ENCODE results near the gene CTNNA2.

The CTNNA2 gene

GRCh38 chr2:80242355-80242910 lies 729.6 kb downstream of the CTNNA2 start:
- DNase-seq, result no peak

DNA sequence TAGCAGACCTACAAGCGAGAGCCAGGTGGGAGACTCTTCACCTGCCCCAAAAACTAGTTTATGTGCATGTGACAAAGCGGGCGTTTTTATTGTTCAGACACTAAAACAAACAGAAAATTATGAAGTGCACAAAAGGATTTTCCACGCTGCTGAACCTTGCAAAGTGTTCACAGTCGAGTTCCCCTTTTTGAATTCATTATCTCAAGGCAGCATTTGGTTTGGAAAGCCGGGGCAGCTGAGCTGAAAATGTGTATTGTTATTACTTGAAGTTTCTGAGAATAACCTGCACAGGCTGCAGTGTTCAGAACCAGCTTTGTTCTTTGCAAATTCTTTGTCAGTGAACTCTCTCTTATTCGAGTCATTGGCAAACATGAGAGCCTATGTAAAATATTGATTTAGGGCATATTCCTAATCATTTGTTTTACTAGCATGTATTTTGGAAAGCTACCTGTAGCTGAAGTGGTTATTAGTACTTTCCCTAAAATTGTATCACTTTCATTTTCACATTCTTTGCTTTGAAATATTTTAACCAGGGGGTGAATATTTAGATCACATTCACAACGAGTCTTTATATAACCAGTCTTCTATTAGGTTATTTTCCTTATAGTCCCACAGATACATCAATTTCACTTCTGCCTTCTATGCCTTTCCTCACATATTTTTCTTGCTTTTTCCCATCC lies 732.2 kb downstream of the CTNNA2 start:
- no peak for DNase-seq

GRCh38 chr2:80246534-80246933 lies 733.7 kb downstream of the CTNNA2 start:
- no peak for DNase-seq

GRCh38 chr2:80247339-80247738 lies 734.5 kb downstream of the CTNNA2 start:
- no peak for DNase-seq

- DNase-seq, result no peak
These were observed 735.3 kb downstream of the CTNNA2 start for GRCh38 chr2:80248146-80248545.

DNA sequence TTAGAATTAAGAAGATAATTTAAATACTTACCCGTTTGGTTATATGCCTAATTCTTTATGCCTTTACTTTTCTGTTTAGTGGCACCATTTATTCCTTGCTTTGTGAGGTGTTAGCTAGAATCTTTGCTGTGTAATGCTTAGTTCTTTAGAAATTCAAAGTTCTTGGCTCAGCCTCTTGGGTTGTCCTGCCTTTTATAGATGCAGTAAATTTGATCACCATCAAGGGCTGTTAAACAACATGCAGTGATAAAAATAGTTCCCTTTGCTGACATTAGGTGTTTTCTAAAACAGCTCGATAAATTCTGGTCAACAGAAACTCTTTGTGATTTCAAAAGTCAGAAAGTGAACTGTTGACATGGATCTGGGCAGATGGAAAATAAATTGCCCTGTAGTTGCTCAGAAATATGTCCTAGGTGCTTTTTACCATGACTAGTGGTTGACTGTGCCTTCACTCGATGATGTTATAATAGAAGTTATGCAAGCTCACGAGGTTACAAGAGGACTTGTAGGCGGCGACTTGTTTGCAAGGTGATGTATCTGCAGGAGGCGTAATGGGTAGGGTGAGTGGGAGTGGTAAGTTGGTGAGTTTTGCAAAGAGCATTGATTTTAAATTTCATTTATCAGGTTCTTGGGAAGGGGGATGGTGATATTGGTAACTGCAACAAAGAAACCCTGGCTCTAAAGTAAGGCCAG lies 739.6 kb downstream of the CTNNA2 start:
- no peak for DNase-seq

GRCh38 chr2:80255918-80256781 lies 743.3 kb downstream of the CTNNA2 start:
- no peak for DNase-seq

GRCh38 chr2:80256782-80257167 lies 743.9 kb downstream of the CTNNA2 start:
- no peak for DNase-seq

- no peak for DNase-seq
These were observed 744.6 kb downstream of the CTNNA2 start for GRCh38 chr2:80257450-80257849.

DNA sequence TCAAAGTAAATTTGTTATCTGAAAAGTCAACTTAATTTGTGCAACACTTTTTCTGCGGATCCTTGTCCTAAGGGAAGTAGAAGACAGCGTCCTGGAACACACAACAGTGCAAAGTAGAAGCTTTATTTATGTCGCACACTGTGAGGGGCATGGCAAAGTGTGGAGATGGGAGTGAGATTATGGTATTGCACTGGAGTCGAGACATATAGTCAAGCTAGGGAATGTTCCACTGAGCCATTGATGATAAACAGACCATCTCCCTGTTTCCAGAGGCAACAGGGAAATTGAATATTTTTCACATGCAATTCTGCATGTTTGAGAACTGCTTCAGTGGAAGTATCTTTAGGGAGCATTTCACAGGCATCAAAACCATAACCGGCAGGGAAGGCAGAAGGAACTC lies 745.5 kb downstream of the CTNNA2 start:
- DNase-seq, result no peak

- no peak for DNase-seq
These were observed 745.9 kb downstream of the CTNNA2 start for GRCh38 chr2:80258793-80259192.

DNA sequence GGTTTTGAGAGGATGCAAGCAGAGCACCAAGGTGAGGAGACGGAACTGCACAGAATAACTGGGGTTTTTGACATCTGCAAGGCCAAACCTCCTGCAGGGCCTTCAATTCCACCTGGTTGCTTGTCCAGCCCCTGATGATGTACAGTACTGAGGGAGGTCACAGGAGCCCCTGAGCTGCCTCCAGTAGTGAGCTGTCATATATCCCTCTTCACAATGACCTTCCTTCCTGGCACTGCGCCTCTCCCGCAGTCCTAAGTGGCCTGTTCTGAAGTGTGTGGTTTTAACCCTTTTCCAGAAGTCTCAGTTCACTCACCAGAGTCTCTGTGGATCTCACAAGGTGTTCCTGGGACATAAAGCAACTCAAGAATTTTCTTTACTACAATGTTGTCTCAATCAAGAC lies 746.4 kb downstream of the CTNNA2 start:
- no peak for DNase-seq

DNA sequence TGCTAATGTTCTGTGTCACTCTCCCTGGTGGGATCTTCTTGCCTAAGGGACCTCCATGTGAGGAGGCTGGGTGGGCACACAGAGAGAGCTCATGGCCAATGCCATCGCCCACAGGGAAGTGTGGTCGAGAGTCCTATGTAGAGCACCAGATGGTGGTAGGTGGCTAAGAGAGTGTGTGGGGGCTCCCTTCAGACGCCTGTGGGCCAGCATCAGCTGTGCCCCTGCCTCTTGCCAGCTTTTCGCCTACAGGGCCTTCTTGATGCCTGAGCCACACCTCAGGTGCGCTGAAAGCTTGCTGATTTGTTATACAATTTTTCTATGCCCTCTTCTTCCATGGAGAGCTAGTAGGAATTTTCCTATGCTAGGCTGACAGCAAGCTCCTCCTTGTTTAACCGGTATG lies 753.4 kb downstream of the CTNNA2 start:
- DNase-seq, result no peak

- DNase-seq, result no peak
These were observed 757.0 kb downstream of the CTNNA2 start for GRCh38 chr2:80269806-80270205.

- no peak for DNase-seq
These were observed 767.7 kb downstream of the CTNNA2 start for GRCh38 chr2:80280598-80280997.

GRCh38 chr2:80281049-80281448 lies 768.2 kb downstream of the CTNNA2 start:
- DNase-seq, result no peak

- no peak for DNase-seq
These were observed 775.7 kb downstream of the CTNNA2 start for GRCh38 chr2:80288576-80288975.

- DNase-seq, result no peak
These were observed 778.8 kb downstream of the CTNNA2 start for GRCh38 chr2:80291656-80292055.

DNA sequence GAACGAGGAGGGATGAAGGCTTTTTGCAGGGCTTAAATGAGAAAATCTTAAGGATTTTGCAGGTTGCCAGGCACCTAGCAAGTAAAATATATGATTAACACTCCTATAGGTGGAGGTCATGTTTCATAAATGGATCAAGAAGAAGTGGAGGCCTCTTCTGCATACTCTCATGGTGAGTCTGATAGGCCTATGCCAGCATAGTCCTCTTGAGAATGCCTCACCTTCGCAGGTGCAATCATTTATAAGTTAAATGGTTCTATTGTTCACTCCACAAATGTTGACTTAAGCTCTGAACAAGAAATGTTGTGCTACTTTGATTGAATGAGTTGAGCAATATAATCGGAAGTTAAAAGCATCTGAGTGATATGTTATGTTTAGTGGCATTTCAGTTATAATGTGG lies 779.6 kb downstream of the CTNNA2 start:
- no peak for DNase-seq

- DNase-seq, result no peak
These were observed 780.2 kb downstream of the CTNNA2 start for GRCh38 chr2:80293039-80293438.

DNA sequence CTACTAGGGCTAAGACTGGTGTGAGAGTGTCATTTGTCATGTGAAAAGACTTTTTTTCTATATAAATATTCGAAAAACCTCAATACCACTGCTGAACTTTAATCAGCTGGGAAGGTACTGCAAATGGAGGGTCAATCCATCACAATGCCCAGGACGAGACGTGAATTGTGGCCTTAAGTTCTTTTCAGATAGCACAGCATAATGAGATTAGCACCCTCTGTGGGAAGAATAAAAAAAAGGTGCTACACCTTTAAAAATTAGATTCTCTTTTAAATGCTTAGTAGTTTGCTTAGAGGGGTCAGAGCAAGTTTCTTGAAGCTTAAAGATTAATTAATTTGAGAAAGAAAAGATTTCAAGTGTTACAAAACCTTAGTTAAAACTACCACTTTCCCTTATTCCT lies 786.1 kb downstream of the CTNNA2 start:
- DNase-seq, result no peak

GRCh38 chr2:80299661-80300060 lies 786.8 kb downstream of the CTNNA2 start:
- no peak for DNase-seq

GRCh38 chr2:80300346-80300745 lies 787.5 kb downstream of the CTNNA2 start:
- no peak for DNase-seq

GRCh38 chr2:80300954-80301353 lies 788.1 kb downstream of the CTNNA2 start:
- no peak for DNase-seq
